Measurements from ENCODE around the gene RPS6KA2.

The RPS6KA2 gene

DNA sequence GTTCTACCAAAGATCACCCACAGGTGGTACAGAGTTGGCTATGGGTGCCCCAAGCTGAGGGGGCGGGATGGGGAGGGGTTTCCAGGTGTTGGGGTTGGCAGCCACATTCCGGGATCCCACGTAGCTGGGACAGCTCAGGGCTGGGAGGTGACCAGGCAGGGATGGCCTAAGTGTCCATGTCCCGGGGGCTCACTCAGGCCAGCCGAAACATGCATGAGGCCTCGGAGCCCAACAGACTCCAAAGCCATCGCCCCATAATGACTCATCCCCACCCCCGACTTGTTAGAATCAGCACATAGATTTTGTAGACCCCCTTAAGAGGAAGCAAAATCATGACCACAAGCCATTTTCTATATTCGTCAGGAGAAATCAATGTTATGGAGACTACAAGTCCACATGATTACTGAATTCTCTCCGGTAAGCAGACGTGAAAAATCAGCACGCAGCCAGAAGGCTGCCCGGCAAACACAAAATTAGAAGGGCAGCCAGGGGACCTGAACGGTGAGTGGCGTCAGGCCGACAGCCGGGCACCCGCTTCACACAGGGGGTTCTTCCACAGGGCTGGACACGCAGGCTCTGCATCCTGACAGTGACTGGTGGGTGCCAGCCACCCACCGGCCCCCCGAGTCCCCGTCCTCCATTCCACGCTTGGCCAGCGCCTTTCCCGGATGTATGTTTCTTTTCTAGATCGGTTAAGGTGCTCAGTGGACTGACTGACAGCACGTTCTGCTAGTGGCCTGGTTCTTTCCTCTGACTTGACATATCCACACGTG, 121.7 kb downstream of the RPS6KA2 start:
- TF ChIP-seq, protein P1, sequence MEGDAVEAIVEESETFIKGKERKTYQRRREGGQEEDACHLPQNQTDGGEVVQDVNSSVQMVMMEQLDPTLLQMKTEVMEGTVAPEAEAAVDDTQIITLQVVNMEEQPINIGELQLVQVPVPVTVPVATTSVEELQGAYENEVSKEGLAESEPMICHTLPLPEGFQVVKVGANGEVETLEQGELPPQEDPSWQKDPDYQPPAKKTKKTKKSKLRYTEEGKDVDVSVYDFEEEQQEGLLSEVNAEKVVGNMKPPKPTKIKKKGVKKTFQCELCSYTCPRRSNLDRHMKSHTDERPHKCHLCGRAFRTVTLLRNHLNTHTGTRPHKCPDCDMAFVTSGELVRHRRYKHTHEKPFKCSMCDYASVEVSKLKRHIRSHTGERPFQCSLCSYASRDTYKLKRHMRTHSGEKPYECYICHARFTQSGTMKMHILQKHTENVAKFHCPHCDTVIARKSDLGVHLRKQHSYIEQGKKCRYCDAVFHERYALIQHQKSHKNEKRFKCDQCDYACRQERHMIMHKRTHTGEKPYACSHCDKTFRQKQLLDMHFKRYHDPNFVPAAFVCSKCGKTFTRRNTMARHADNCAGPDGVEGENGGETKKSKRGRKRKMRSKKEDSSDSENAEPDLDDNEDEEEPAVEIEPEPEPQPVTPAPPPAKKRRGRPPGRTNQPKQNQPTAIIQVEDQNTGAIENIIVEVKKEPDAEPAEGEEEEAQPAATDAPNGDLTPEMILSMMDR (IDR thresholded peaks at IDR 0.05; ENCODE audit: low read depth, low read length, missing control alignments): no peak
- no peak for DNase-seq (ENCODE audit: low read depth)
- H3K4me3 ChIP-seq (ENCODE audit: low read depth, low read length): no peak overlapping the region

DNA sequence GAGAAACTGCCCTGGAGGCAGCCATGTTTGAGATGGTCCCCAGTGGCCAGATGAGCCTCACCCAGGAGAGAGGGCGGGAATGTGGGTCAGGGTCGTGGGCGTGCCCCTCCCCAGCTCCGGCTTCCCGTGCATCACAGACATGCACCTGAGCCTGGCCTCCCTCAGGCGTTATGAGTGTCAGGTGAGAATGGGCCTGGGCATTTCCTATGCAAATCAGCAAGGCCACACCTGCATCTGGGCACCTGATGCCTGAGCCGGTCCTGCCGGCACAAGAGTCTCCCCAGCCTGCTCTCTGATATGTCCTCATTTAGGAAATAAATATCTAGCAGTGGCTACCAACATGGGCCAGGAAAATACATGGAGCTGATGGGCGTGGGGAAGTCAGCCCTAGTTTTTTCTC, 123.0 kb downstream of the RPS6KA2 start:
- no peak overlapping the region for H3K4me3 ChIP-seq (ENCODE audit: low read depth, low read length)
- no peak for DNase-seq (ENCODE audit: low read depth)
- TF ChIP-seq, protein P1 (IDR thresholded peaks at IDR 0.05; ENCODE audit: low read depth, low read length, missing control alignments): no peak

DNA sequence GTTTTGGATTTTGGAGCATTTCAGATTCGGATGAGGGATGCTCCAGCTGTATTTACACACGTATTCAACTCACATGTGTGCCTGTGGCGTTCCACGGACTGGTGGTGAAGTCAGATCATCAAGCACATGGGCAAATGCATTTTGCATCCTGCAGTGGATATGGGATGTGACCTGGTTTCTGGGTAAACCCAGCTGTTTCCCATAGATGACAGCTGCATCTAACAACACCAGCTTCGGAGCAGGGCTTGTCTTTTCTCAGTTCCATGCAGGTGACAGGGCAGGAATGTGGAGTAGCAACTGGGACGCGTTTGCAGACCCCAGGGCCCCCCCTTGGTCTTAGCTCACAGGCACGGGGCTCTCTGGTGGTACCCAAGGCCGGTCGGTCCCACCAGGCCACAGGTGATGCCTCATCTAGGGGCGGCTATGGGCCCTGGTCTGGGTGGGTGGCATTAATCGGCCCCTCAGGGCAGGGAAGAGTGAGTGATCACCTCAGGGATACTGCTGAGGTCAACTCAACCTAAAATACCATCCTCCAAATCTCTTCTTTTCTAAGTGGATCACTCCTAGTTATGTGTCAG, 123.8 kb downstream of the RPS6KA2 start:
- H3K4me3 ChIP-seq (ENCODE audit: low read depth, low read length): no peak overlapping the region
- TF ChIP-seq, protein P1 (IDR thresholded peaks at IDR 0.05; ENCODE audit: low read depth, low read length, missing control alignments): no peak
- DNase-seq (ENCODE audit: low read depth): no peak

DNA sequence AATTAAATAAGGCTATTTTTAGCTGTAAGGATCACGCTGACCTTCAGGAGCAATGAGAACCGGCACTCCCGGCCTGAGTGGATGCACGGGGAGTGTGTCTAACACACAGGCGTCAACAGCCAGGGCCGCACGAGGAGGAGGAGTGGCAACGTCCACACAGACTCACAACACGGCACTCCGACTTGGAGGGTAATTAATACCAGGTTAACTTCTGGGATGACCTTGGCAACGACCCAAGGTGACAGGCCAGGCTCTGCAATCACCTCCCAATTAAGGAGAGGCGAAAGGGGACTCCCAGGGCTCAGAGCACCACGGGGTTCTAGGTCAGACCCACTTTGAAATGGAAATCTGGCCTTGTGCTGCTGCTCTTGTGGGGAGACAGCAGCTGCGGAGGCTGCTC, 124.6 kb downstream of the RPS6KA2 start:
- TF ChIP-seq, protein P1 (IDR thresholded peaks at IDR 0.05; ENCODE audit: low read depth, low read length, missing control alignments): no peak
- H3K4me3 ChIP-seq (ENCODE audit: low read depth, low read length): no peak overlapping the region
- no peak for DNase-seq (ENCODE audit: low read depth)

DNA sequence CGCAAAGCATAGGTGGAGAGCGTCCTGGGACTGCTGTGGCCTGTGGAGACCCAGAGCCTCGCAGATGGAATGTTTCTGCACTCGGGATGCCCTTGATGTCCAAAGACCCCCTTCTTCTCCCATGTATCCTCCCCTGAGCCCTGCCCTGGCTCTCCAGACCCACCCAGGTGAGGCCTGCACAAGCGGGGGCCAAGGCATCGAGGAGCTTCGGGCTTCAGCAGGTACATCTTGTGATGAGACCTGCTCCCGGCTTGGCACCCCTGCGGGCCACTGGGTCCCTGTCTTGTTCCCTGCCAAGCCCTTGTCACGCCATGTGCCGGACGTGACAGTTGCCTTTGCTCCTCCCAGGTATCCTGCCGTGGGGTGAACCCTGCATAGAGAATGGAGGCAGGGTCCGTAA, 125.8 kb downstream of the RPS6KA2 start:
- no peak overlapping the region for H3K4me3 ChIP-seq (ENCODE audit: low read depth, low read length)
- no peak for DNase-seq (ENCODE audit: low read depth)
- TF ChIP-seq, protein P1 (IDR thresholded peaks at IDR 0.05; ENCODE audit: low read depth, low read length, missing control alignments): no peak

DNA sequence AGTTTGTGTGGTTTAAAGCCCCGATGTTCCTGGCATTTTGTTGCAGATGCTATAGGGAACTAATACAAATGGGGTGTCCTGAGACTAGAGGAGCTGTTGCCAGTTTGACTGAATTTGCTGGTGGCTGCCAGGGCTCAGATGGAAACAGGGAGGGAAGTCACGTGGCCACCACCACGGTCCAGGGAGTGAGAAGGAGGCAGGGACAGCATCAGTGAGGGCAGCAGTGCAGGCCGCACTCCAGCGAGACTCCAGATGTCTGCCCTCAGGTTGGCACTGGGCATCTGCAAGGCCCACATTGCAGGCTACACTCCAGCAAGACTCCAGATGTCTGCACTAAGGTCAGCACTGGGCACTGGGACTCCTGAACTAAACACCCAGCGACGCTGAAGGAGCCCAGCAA, 126.8 kb downstream of the RPS6KA2 start:
- TF ChIP-seq, protein P1 (IDR thresholded peaks at IDR 0.05; ENCODE audit: low read depth, low read length, missing control alignments): no peak
- DNase-seq (ENCODE audit: low read depth): no peak
- no peak overlapping the region for H3K4me3 ChIP-seq (ENCODE audit: low read depth, low read length)

Data from GM12864 (cell line).